Limb (tissue), 2 donors: ENCODE results near the gene RDH13.
A peak's percentile ranks its signal among the peaks of the same experiment; 100 is the strongest.
"Not testable (repeated sequence)": the region's sequence is repeated elsewhere in the genome, so short reads cannot be mapped to it uniquely, and the experiment has no call there.

Experiments used
- DNase-seq, 2 donors: peaks; one replicate each; pipeline ENCODE4 v3.0.0-alpha.2; 2016; ENCODE audit errors: extremely low spot score in 2 of 2

The RDH13 gene

DNA sequence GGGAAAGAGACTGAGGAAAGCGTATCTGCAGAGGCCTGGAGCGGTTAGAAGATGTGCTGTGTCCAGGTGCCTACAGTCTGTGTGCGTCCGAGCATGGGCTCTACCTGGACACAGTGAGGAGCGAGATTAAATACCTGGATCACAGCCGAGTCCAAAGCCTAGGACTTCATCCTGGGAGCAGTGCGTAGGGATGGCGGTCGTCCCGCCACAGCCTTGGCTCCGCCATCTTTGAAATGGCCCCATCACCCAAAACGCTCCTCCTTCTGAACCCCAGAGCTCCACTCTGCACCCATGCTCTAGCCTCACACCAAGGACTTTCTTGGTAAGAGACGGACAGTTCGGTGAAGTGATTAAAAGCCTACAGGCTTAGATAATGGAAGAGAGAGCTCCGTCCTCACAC is 44.7 kb downstream of the RDH13 start:
- no peak for DNase-seq

DNA sequence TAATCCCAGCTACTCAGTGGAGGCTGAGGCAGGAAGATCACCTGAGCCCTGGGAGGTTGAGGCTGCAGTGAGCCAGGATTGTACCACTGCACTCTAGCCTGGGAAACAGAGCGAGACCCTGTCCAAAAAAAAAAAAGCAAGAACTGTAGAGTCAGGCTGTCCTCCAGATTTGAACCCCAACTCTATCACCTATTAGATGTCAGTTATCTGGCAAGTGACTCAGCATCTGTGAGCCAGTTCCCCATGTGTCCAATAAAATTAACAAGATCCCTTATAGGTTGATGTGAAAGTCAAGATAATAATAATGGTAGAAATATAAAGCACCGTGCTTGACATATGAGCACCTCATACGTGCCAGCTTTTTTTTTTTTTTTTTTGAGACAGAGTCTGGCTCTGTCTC is 46.9 kb downstream of the RDH13 start:
- DNase-seq: no peak

DNA sequence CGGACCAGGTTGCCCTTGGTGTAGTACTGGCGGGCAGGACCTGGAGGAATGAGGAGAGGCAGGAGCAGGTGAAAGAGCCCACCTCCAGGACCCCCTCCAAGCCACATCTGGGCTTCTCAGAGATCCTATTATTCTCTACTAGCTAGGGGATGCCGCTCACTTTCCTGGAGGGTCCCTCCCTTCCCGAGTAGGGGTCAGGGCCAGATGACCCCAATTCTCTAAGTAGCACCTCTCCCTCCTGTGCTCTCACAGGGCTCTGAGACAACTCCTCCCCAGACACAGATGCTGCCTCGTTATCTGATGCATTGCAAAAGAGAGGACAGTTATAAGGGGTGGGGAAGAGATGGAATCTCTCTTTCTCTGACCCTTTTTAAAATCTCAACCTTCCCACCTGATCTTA is 47.8 kb downstream of the RDH13 start:
- no peak for DNase-seq

DNA sequence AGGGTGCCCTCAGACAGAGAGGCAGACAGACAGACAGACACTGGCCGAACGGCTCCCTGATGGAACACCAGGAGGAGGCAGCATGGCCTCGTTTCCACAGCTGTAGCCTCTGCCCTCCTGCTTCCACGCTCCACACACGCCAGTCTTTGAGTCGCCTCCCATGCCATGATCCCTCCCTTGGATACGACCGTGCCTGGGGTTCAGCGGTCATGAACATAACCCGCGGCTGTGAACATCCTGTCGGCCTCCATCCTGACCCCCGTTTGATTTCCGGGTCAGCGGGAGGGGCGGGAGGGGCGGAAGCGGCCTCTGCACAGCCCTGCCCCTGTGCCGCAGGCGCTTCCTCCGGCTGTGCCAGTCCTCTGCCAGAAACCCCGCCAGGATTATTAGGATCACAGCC is 48.2 kb downstream of the RDH13 start:
- DNase-seq: no peak

DNA sequence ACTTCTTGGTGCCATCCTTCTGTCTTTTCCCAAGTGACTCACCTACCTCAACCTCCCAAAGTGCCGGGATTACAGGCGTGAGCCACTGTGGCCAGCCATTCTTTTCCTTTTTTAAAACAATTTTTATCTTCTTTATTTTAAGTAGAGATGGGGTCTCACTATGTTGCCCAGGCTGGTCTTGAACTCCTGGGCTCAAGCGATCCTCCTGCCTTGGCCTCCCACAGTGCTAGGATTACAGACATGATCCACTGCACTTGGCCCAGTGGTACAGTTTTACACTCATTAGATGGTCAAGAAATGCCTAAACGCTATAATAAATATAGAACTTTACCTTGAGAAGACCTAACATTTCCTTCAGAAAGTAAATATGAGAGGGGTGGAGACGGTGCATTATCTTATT is 49.4 kb downstream of the RDH13 start:
- no peak for DNase-seq

DNA sequence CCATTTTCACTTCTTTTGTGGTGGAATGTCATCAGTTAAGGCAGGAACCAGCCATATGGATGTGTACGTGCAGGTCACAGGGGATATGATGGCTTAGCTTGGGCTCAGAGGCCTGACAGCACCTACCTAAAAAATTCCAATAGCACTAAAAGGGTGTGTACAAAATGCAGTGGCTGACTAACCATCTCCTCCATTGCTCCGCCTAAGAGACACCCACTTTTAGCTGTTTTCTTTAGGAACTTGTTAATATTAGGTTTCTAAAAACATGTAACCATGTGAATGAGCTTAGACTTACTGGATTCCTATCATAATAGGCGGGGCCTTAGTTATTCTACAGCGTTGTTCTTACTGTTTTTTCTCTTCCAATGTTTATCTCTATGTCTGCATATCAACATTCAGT is 50.6 kb downstream of the RDH13 start:
- DNase-seq: no peak

DNA sequence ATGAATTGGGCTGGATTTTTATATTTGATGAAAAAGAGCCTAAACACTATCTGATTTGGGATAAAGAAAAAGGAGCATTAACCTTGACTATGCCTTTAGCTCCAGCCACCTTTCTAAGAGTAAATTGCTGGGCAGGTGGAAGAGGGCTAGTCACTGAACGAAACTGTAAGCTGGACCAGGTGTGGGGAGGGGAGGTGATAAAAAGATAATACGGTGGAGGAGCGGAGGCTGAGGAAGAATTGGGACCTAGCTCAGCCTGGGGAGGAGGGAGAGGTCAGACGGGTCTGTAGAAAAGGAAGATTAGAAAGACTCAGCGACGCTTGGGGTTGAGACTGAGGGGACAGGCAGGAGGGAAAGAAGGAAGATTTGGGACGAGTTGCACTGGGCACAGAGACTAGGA is 52.4 kb downstream of the RDH13 start:
- not testable (repeated sequence) for DNase-seq

DNA sequence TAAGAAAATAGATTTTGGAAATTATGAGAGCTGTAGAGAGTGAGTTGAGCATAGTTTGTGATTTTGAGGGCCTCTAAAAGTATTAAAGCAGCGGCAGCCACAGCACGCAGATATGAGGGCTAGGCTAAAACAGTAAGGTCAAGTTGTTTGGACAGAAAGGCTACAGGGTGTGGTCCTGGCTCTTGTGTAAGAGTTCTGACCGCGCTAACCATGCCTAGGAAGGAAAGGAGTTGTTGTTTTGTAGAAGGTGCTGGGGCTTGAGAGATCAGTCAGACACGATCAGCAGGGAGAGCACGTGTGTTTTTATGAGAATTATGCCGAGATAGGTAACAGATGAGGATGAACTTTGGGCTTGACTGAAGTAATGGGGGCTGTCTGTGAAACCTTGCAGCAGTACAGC is 54.2 kb downstream of the RDH13 start:
- not testable (repeated sequence) for DNase-seq

DNA sequence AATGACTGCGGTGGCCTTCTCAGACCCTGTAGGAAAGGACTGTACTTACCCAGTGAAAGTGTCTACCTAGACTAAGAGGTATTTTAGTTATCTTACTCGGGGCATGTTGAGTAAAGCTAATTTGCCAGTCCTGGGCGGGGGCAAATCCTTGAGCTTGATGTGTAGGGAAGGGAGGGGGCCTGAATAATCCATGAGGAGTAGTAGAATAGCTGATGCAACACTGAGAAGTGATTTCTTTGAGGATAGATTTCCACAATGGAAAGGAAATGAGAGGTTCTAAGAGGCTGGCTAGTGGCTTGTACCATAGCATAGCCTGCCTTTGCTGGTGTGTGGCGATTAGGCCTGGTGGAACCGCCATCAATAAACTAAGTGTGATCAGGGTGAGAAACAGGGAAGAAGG is 54.8 kb downstream of the RDH13 start:
- not testable (repeated sequence) for DNase-seq

DNA sequence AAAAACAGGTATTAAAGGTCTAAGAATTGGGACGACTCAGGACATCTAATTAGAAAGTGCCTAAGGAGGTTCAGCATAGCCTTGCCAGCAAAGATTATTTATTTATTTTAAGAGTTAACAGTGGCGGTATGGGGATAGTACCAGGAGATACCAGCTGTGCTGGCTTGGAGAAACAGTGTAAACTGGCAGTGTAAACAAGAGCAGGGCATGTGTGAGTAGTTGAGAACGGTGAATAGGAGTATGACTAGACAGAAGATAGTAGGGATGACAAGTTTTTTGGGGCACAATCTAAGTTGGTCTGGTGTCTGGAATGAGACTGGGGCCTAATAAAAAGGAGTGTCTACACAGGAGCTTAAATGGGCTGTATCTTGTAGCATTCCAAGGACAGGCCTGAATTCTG is 55.4 kb downstream of the RDH13 start:
- DNase-seq: not testable (repeated sequence)

DNA sequence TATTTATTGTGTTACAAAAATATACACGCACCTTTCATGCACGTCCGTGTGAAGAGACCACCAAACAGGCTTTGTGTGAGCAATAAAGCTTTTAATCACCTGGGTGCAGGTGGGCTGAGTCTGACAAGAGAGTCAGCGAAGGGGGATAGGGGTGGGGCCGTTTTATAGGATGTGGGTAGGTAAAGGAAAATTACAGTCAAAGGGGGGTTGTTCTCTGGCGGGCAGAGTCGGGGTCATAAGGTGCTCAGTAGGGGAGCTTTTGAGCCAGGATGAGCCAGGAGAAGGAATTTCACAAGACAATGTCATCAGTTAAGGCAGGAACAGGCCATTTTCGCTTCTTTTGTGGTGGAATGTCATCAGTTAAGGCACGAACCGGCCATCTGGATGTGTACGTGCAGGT is 56.2 kb downstream of the RDH13 start:
- not testable (repeated sequence) for DNase-seq

DNA sequence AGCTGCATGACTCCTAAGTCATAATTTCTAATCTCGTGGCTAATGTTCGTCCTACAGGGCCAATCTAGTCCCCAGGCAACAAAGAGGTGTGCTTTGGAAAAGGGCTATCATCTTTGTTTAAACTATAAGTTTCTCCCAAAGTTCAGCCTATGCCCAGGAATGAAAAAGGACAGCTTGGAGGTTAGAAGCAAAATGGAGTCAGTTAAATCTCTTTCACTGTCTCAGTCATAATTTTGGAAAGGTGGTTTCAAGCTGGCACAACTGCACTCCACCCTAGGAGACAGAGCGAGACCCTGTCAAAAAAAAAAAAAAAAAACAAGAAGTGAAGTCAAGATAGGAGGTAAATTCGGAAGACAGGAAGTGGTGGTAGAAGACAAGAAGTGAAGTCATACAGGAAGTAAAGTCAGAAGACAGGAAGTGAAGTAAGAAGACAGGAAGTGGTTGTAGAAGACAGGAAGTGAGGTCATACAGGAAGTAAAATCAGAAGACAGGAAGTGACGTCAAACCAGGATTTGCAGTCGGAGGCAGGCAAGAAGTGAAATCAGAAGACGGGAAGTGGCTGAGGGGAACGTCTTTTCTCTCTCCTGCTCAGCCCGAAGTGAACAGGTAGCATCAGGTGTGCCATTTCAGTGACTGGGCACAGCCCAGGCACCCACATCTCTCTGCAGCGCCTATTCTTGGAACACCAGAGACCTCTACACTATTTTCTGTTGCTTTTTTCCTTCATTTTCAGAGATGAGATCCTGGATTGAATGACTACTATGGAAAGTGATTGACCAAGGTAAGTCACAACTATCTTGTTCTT is 57.1 kb downstream of the RDH13 start:
- peak in 1 of 2 donors; percentile 62 for DNase-seq

DNA sequence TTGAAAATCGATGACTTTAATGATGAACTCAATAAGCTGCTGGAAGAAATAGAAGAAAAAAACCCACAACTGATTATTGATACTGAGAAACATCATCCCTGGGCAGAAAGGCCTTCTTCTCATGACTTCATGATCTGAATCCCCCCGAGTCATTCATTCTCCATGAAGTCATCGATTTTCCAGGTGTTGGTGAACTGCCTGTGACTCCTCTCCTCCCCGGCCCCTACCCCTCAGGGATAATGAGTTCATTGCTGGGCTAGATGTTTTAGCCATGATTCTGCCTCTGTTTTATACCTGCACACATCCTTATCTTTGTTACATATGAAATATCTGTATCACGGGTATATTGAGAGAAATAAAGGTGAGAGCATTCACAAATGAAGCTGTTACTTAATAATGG is 62.2 kb downstream of the RDH13 start:
- DNase-seq: no peak

DNA sequence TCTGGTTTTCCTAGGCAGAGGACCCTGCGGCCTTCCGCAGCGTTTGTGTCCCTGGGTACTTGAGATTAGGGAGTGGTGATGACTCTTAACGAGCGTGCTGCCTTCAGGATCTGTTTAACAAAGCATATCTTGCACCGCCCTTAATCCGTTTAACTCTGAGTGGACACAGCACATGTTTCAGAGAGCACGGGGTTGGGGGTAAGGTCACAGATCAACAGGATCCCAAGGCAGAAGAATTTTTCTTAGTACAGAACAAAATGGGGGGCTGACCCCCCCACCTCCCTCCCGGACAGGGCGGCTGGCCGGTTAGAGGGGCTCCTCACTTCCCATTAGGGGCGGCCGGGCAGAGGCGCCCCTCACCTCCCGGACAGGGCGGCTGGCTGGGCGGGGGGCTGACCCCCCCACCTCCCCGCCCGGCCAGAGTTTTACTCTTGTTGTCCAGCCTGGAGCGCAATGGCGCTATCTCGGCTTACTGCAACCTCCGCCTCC is 64.2 kb downstream of the RDH13 start:
- not testable (repeated sequence) for DNase-seq

DNA sequence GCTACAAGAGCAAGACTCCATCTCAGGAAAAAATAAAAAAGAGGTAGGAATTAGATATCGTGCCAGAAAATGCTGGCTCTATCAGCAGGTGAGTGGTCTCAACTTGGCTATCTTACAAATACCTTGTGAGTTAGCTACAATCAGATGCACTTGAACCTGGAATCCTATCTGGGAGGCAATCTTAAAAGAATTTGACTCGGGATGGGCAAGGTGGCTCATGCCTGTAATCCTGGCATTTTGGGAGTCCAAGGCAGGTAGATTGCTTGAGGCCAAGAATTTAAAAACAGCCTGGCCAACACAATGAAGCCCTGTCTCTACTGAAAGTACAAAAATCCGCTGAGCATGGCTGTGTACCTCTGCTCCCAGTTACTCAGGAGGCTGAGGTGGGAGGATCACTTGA is 67.4 kb downstream of the RDH13 start:
- no peak for DNase-seq
